Ishikawa (cell line): ENCODE results near the gene DMRTA1.

ENCODE experiments used
- CEBPB ChIP-seq: IDR thresholded peaks from 2 replicates; pipeline ENCODE4 v1.6.1; 2012
- CREB1 ChIP-seq: IDR thresholded peaks from 2 replicates; pipeline ENCODE4 v1.6.1; 2012; ENCODE audit warnings: low read depth
- EGR1 ChIP-seq: IDR thresholded peaks from 2 replicates; pipeline ENCODE4 v1.6.1; 2012
- EP300 ChIP-seq: IDR thresholded peaks from 2 replicates; pipeline ENCODE4 v1.6.1; 2012; ENCODE audit warnings: borderline replicate concordance
- FOXM1 ChIP-seq: IDR thresholded peaks from 2 replicates; pipeline ENCODE4 v1.6.1; 2012; ENCODE audit warnings: low read depth, borderline replicate concordance
- MAX ChIP-seq: IDR thresholded peaks from 2 replicates; pipeline ENCODE4 v1.6.1; 2012
- NFIC ChIP-seq: IDR thresholded peaks from 2 replicates; pipeline ENCODE4 v1.6.1; 2012
- RAD21 ChIP-seq: IDR thresholded peaks from 2 replicates; pipeline ENCODE4 v1.6.1; 2012; ENCODE audit warnings: low read depth
- REST ChIP-seq: IDR thresholded peaks from 2 replicates; pipeline ENCODE4 v1.6.1; 2012; ENCODE audit warnings: low read depth, mild to moderate bottlenecking
- TCF12 ChIP-seq: IDR thresholded peaks from 2 replicates; pipeline ENCODE4 v1.6.1; 2012; ENCODE audit warnings: low read depth
- TEAD4 ChIP-seq: IDR thresholded peaks from 2 replicates; pipeline ENCODE4 v1.6.1; 2012
- USF1 ChIP-seq: IDR thresholded peaks from 2 replicates; pipeline ENCODE4 v1.6.1; 2012
- YY1 ChIP-seq: IDR thresholded peaks from 2 replicates; pipeline ENCODE4 v1.6.1; 2012; ENCODE audit warnings: low read depth
- ZBTB7A ChIP-seq: IDR thresholded peaks from 2 replicates; pipeline ENCODE4 v1.6.1; 2012; ENCODE audit warnings: low read depth

The DMRTA1 gene

GRCh38 chr9:22463205-22463604, 16.6 kb downstream of the DMRTA1 start:
- no peak for TF ChIP-seq REST
- no peak for TF ChIP-seq TCF12
- no peak for TF ChIP-seq FOXM1
- no peak for TF ChIP-seq RAD21
- TF ChIP-seq NFIC: no peak
- no peak for TF ChIP-seq CREB1
- no peak for TF ChIP-seq CEBPB
- no peak for TF ChIP-seq MAX
- TF ChIP-seq USF1: no peak
- TF ChIP-seq EGR1: no peak
- no peak for TF ChIP-seq TEAD4
- TF ChIP-seq ZBTB7A: no peak
- no peak for TF ChIP-seq EP300

- TF ChIP-seq REST: no peak
- TF ChIP-seq RAD21: peak; percentile 80
Measured at GRCh38 chr9:22469928-22470544, 23.4 kb downstream of the DMRTA1 start.

DNA sequence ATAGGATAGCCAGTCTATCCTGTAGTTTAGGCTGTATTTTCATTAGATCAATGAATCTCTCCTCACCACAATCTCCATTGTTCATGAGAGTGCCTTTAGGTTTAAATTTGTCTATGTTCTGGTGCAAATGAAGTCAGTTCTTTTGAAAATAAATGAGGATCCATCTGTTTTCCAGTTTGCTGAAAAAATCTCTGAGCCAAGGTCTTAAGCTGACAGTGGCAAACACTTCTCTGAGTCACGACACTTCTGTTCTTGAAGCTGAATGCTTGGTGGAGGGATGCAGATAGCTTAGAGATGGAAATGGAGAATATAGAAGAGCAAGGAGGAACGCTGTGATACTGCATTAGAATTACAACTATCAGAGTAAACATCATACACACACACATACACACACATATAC, 34.9 kb downstream of the DMRTA1 start:
- TF ChIP-seq NFIC (no peak), REST (no peak), TCF12 (no peak), EGR1 (no peak), YY1 (no peak), USF1 (no peak), TEAD4 (no peak), CEBPB (no peak), ZBTB7A (no peak), MAX (no peak), EP300 (no peak), CREB1 (no peak)

DNA sequence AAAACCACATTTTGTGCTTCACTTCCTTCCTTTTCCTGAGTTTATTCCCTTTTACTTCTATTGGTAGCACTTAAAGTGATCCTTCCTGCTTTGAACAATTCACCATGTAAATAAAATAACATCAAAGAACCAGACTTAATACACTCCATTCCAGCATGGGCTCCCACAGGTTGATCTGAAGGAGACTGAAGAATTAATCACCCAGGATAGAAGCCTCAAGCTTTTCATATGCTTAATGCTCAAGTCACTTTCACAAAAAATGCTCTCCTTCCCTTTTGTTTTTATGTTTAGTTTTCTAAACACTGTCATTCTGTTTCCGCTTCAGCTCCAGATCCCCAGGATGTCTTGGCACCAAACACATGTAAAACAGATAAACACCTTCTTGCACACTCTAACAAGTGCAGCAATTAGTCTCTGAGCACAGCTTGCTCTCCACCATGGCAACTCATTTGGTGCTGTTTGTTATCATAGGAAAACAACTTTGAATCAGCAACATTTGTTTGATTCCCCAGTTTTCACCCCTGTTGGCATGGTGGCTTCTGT, 37.0 kb downstream of the DMRTA1 start:
- no peak for TF ChIP-seq ZBTB7A
- TF ChIP-seq NFIC: no peak
- TF ChIP-seq FOXM1: no peak
- no peak for TF ChIP-seq EP300
- TF ChIP-seq TEAD4: no peak
